BLaER1 treated with 17β-estradiol and CSF1 and Interleukin-3, amounts not matched to agents 10 nM and 100 nM (cell line): Measurements from ENCODE around the gene GALT.

Source experiments
- H3K27ac ChIP-seq, 11 experiments: shearing (Covaris generic); formaldehyde crosslinking; 2 replicates each; pipeline ENCODE4 v1.8.1; 2022
- H3K27me3 ChIP-seq, 11 experiments: shearing (Covaris generic); formaldehyde crosslinking; 2 replicates each; pipeline ENCODE4 v1.8.1; 2022
- H3K36me3 ChIP-seq, 11 experiments: shearing (Covaris generic); formaldehyde crosslinking; 2 replicates each; pipeline ENCODE4 v1.8.1; 2022
- H3K4me1 ChIP-seq, 10 experiments: shearing (Covaris generic); formaldehyde crosslinking; 2 replicates each; pipeline ENCODE4 v1.8.1; 2022
- H3K4me2 ChIP-seq, 11 experiments: shearing (Covaris generic); formaldehyde crosslinking; 2 replicates each; pipeline ENCODE4 v1.8.1; 2022
- H3K4me3 ChIP-seq, 10 experiments: shearing (Covaris generic); formaldehyde crosslinking; 2 replicates each; pipeline ENCODE4 v1.8.1; 2022
- H3K9ac ChIP-seq, 11 experiments: shearing (Covaris generic); formaldehyde crosslinking; 2 replicates each; pipeline ENCODE4 v1.8.1; 2022
- H3K9me3 ChIP-seq, 11 experiments: shearing (Covaris generic); formaldehyde crosslinking; replicated peaks in 1 of 11; 2 replicates each; pipeline ENCODE4 v1.8.1; 2022
- H4K20me1 ChIP-seq, 11 experiments: shearing (Covaris generic); formaldehyde crosslinking; 2 replicates each; pipeline ENCODE4 v1.8.1; 2022
- Cebpa-rat ChIP-seq, 11 experiments: shearing (Covaris generic); IDR thresholded peaks; 2 replicates each; pipeline ENCODE4 v1.8.1; 2022

The GALT gene

DNA sequence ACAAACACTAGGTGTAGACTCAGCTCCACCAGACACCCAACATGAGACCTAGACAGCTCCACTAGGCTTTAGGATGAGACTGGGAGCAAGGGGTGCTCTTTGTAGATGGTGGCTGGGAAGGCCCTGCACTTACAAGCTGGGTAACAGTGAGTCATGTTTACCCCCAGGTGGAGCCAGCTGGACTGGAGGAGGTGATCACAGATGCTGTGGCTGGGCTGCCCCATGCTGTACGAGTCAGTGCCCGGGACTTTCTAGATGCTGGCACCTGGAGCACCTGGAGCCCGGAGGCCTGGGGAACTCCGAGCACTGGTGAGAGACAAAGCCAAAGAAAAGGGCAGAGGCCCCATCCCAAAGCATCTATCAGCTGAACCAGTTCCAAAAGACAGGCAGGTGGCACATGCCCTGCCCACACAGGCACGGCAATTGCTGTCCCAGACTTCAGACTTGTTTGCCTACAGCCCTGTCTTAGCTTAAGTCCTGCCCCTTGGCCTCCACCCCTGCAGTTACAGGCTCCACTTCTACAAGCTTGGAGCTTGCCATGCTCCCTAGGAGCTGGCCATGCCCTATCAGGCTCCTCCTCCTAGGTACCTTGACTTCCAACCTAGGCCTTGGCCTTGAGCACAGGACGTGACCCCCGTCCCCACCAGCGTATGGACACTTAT lies 13.2 kb downstream of the GALT start:
- Histone ChIP-seq H4K20me1 (0 out of 22 replicates have a peak, but pooled peaks cover 0 to 5% (median 0%) of the 10 kb centered on the region in 11 experiments), H3K4me2 (no peak overlapping the region)
- no peak for TF ChIP-seq Cebpa-rat (IDR thresholded peaks at IDR 0.05)

DNA sequence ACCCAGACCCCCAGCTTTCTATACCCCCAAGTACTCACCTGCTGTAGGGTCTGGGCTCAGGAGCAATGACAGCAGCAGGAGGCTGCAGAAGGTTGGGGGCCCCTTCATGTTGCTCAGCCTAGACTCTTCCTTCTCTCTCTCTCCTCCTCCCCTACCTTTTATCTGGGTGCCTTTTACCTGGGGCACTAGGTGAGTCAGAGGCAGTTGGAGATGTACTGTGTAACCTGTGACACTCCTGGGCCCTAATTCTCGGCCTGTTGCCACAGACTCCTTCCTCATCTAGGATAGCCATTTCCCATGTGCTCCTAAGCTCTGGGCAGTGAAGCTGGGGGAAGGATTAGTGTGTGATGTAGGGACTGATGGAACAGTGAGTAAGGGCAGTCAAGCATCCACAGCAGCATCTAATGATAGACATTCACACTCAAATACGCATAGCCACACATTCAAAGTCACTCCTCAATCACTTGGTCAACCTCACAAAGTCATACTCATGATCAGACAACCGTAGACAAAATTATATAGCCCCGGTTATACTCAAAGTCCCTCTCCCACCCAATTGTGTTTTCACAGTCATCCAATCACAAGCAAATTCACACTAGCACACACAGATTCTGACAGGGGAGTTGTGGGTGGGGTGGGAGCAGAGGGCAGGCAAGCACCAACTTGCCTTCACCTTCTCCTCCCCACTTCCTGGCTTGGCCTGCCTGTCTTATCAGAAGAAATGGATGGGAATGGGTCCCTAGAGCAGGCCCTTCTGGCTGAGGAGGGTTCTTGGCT lies 16.2 kb downstream of the GALT start, which contains the start of gene CCL27:
TSS of gene CCL27 (minus strand) at position 132 of the 777 bp plus-strand sequence. CDS start at position 108, 24 bp downstream.
- Histone ChIP-seq H4K20me1 (0 out of 22 replicates have a peak, but pooled peaks cover 0 to 5% (median 0%) of the 10 kb centered on the region in 11 experiments), H3K27ac (no peak within 1 kb of the TSS), H3K9me3 (no peaks in the 10 kb centered on the region), H3K36me3 (peaks cover 0 to 11% (median 0%) of the 10 kb centered on the region in 11 experiments; a peak in 4 of 22 replicates), H3K9ac (no peak within 1 kb of the TSS), H3K4me2 (no peak within 1 kb of the TSS), H3K27me3 (no peaks in the 10 kb centered on the region), H3K4me3 (no peak within 1 kb of the TSS), H3K4me1 (peaks cover 8 to 21% (median 15%) of the 10 kb centered on the region in 10 experiments)
- TF ChIP-seq Cebpa-rat (IDR thresholded peaks at IDR 0.05) = no peak

More for the DNA sequence above, 13.2 kb downstream of the GALT start:
- Histone ChIP-seq H3K9ac (no peak overlapping the region), H3K27me3 (no peaks in the 10 kb centered on the region), H3K36me3 (peaks cover 0 to 11% (median 0%) of the 10 kb centered on the region in 11 experiments; a peak in 4 of 22 replicates), H3K4me1 (peaks cover 4 to 9% (median 5%) of the 10 kb centered on the region in 10 experiments), H3K4me3 (no peak overlapping the region), H3K27ac (no peak overlapping the region), H3K9me3 (no peaks in the 10 kb centered on the region)

GRCh38 chr9:34663303-34663605 lies 16.8 kb downstream of the GALT start:
- no peak overlapping the region for H3K27ac ChIP-seq
- peaks cover 0 to 11% (median 0%) of the 10 kb centered on the region in 11 experiments; a peak in 4 of 22 replicates for H3K36me3 ChIP-seq
- H3K4me3 ChIP-seq = no peak overlapping the region

DNA sequence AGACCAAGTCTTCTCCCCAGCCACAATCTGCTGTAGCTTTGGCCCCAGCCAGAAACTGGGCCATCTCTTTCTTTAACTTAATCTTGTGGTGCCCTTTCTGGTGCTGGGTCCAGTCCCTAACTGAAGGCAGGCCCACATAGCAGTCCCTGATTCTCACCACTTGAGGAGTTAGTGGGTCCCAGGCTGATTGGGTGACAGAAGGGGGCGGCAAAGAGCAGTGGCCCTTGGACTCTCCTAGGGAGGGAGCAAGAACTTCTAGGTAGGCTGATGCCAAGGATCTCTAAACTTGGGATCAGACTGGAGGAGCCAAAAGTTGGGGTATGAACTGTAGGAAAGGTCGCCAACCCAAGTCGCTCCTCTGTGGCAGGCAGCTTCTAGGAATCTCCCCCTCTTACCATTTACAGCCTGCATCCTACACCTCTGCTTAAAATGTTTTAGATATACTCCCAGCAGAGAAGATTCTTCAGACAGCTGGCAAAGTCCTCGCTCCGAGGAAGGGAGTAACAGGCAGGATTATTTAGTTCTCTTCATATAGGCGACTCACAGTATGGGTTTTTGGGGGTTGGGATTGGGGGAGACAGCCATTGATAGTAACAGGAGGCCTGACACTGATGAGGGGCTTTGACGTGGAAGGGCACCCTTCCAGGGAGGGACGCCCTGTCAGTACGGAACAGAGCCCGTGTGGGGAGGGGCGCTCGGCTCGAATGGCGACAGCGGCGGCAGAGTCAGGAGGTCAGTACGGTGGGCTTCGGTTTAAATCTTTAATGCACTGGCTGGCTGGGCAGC lies 18.0 kb downstream of the GALT start:
- no peaks in the 10 kb centered on the region for H3K27me3 ChIP-seq
- peak overlapping the region; percentile 55 to 72 (median 62) for H3K4me3 ChIP-seq
- peaks cover 0 to 11% (median 0%) of the 10 kb centered on the region in 11 experiments; a peak in 4 of 22 replicates for H3K36me3 ChIP-seq
- H3K4me2 ChIP-seq = peak overlapping the region; percentile 91 to 100 (median 98)
- 0 out of 22 replicates have a peak, but pooled peaks cover 0 to 5% (median 0%) of the 10 kb centered on the region in 11 experiments for H4K20me1 ChIP-seq
- peak overlapping the region; percentile 65 to 79 (median 74); a peak in 21 of 22 replicates for H3K9ac ChIP-seq
- peak overlapping the region in 8 of 11 experiments; percentile 35 to 70 (median 49); a peak in 15 of 22 replicates for H3K27ac ChIP-seq
- H3K4me1 ChIP-seq = peaks cover 8 to 21% (median 15%) of the 10 kb centered on the region in 10 experiments
- no peak for TF ChIP-seq Cebpa-rat (IDR thresholded peaks at IDR 0.05)
- peaks cover 0 to 6% (median 3%) of the 10 kb centered on the region in 11 experiments; a peak in 15 of 22 replicates for H3K9me3 ChIP-seq

More at GRCh38 chr9:34663303-34663605, 16.8 kb downstream of the GALT start:
- H3K4me2 ChIP-seq = no peak overlapping the region
- TF ChIP-seq Cebpa-rat (IDR thresholded peaks at IDR 0.05) = no peak
- no peaks in the 10 kb centered on the region for H3K9me3 ChIP-seq
- H3K4me1 ChIP-seq = peaks cover 8 to 21% (median 15%) of the 10 kb centered on the region in 10 experiments
- 0 out of 22 replicates have a peak, but pooled peaks cover 0 to 5% (median 0%) of the 10 kb centered on the region in 11 experiments for H4K20me1 ChIP-seq
- H3K9ac ChIP-seq = no peak overlapping the region
- H3K27me3 ChIP-seq = no peaks in the 10 kb centered on the region

GRCh38 chr9:34665067-34665380 lies 18.5 kb downstream of the GALT start:
- Histone ChIP-seq H3K4me1 (peaks cover 8 to 21% (median 15%) of the 10 kb centered on the region in 10 experiments), H3K4me2 (peak overlapping the region; percentile 91 to 100 (median 98)), H3K36me3 (peaks cover 0 to 7% (median 0%) of the 10 kb centered on the region in 11 experiments; a peak in 3 of 22 replicates), H3K27ac (peak overlapping the region in 8 of 11 experiments; percentile 35 to 70 (median 49); a peak in 15 of 22 replicates), H3K9ac (peak overlapping the region; percentile 65 to 79 (median 74); a peak in 21 of 22 replicates), H3K4me3 (peak overlapping the region; percentile 55 to 72 (median 62)), H3K27me3 (no peaks in the 10 kb centered on the region), H3K9me3 (peaks cover 5 to 11% (median 9%) of the 10 kb centered on the region in 11 experiments; a peak in 17 of 22 replicates), H4K20me1 (0 out of 22 replicates have a peak, but pooled peaks cover 0 to 2% (median 0%) of the 10 kb centered on the region in 11 experiments)
- TF ChIP-seq Cebpa-rat (IDR thresholded peaks at IDR 0.05) = no peak

- Histone ChIP-seq H3K27me3 (no peaks in the 10 kb centered on the region), H3K27ac (peak overlapping the region in 10 of 11 experiments; percentile 44 to 75 (median 66); a peak in 17 of 22 replicates), H3K4me3 (peak overlapping the region; percentile 58 to 72 (median 62)), H4K20me1 (no peaks in the 10 kb centered on the region), H3K9ac (peak overlapping the region; percentile 46 to 79 (median 75); a peak in 19 of 22 replicates), H3K9me3 (peaks cover 7 to 17% (median 13%) of the 10 kb centered on the region in 11 experiments; a peak in 18 of 22 replicates), H3K4me1 (peaks cover 8 to 21% (median 15%) of the 10 kb centered on the region in 10 experiments), H3K4me2 (peak overlapping the region; percentile 91 to 100 (median 98)), H3K36me3 (peaks cover 0 to under 1% (median 0%) of the 10 kb centered on the region in 11 experiments; a peak in 2 of 22 replicates)
- no peak for TF ChIP-seq Cebpa-rat (IDR thresholded peaks at IDR 0.05)
Observed at GRCh38 chr9:34665381-34666250, 19.1 kb downstream of the GALT start.

GRCh38 chr9:34669809-34670562 lies 23.5 kb downstream of the GALT start:
- no peak overlapping the region for H3K9ac ChIP-seq
- H3K4me3 ChIP-seq = no peak overlapping the region
- no peak for TF ChIP-seq Cebpa-rat (IDR thresholded peaks at IDR 0.05)

More at GRCh38 chr9:34669809-34670562, 23.5 kb downstream of the GALT start:
- Histone ChIP-seq H3K9me3 (peaks cover 7 to 24% (median 16%) of the 10 kb centered on the region in 11 experiments; a peak in 18 of 22 replicates), H3K36me3 (no peaks in the 10 kb centered on the region), H3K4me1 (peaks cover 1 to 10% (median 9%) of the 10 kb centered on the region in 10 experiments), H4K20me1 (no peaks in the 10 kb centered on the region), H3K27ac (no peak overlapping the region), H3K27me3 (no peaks in the 10 kb centered on the region), H3K4me2 (no peak overlapping the region)
